Stomach (tissue), 9 donors: Measurements from ENCODE around the gene SLC22A15. TPM values are rescaled to one million over a fixed set of nuclear protein-coding genes. Genes with fewer than 3 reads are reported as not detected.
"Not testable (repeated sequence)": the region's sequence is repeated elsewhere in the genome, so short reads cannot be mapped to it uniquely, and the experiment has no call there.

ENCODE experiments used
- DNase-seq, 2 donors: peaks; one replicate each; pipeline versions ENCODE4 v3.0.0 to v3.0.0-alpha.2; 2013 to 2019
- H3K27ac ChIP-seq, 5 donors: fragments of 200-600 bp in 4 of 5; sonication (generic) in 4 of 5; one replicate each; pipeline ENCODE4 v1.5.1; 2013 to 2019; ENCODE audit warnings: mild to moderate bottlenecking in 1 of 5, moderate library complexity in 1 of 5
- H3K27me3 ChIP-seq, 3 donors: fragments of 200-600 bp; sonication (generic); one replicate each; pipeline ENCODE4 v1.5.1; 2017 to 2019; ENCODE audit warnings: mixed run types in 1 of 3
- H3K36me3 ChIP-seq, 4 donors: fragments of 200-600 bp; sonication (generic); 1 replicate in 3 of 4; 2 replicates in 1 of 4; pipeline ENCODE4 v1.5.1; 2016 to 2019
- H3K4me1 ChIP-seq, 4 donors: fragments of 200-600 bp; sonication (generic); one replicate each; pipeline ENCODE4 v1.5.1; 2016 to 2019
- H3K4me3 ChIP-seq, 4 donors: fragments of 200-600 bp; sonication (generic) in 3 of 4; one replicate each; pipeline ENCODE4 v1.5.1; 2016 to 2019; ENCODE audit warnings: mild to moderate bottlenecking in 1 of 4
- H3K9me3 ChIP-seq, 4 donors: fragments of 200-600 bp; sonication (generic); one replicate each; pipeline ENCODE4 v1.5.1; 2016 to 2019
- CTCF ChIP-seq, 7 experiments: fragments of 450-650 bp in 4 of 7; fragments of 200-600 bp in 3 of 7; sonication (generic) in 3 of 7; IDR thresholded peaks; one replicate each; pipeline ENCODE4 v1.5.1; 2016 to 2019; ENCODE audit warnings: antibody characterized with exemption in 7 of 7, control low read depth in 2 of 7, mild to moderate bottlenecking in 1 of 7
- EP300 ChIP-seq: sonication (generic); formaldehyde crosslinking; IDR thresholded peaks from one replicate; pipeline ENCODE4 v1.6.1; 2017; ENCODE audit warnings: antibody characterized with exemption
- POLR2A ChIP-seq, 4 donors: fragments of 450-650 bp; IDR thresholded peaks; one replicate each; pipeline ENCODE4 v1.6.1; 2016; ENCODE audit warnings: antibody characterized with exemption in 4 of 4, control low read depth in 2 of 4, mild to moderate bottlenecking in 1 of 4, moderate library complexity in 1 of 4
- POLR2AphosphoS5 ChIP-seq, 3 donors: sonication (generic); formaldehyde crosslinking; IDR thresholded peaks; one replicate each; pipeline ENCODE4 v1.6.1; 2016; ENCODE audit warnings: antibody characterized with exemption in 3 of 3
- WGBS, 5 donors: extraction: QIAGEN DNeasy Blood & Tissue Kit in 3 of 5; methylation state at CpG; one replicate each; pipeline versions ENCODE4 v1.1.5 to v1.1.7; 2013 to 2018; 5-methylcytosine and 5-hydroxymethylcytosine counted together
- intact Hi-C: fragments of 100-400 bp; cut with DNase I; formaldehyde crosslinking; loops from one replicate; pipeline ENCODE4 v1.15.1; 2023; ENCODE audit warnings: low total_unique reads
- polyA plus RNA-seq, 3 donors: library from polyadenylated mRNA; stranded (reverse); fragments of 200-250 nt; gene quantifications; one replicate each; pipeline ENCODE4 v1.2.3, GENCODE V29; 2013
- total RNA-seq, 5 donors: library from RNA; depleted of rRNA; stranded (reverse); fragments of >200 nt; gene quantifications; one replicate each; pipeline versions ENCODE4 v1.1.0 to v1.2.3, GENCODE V29; 2014 to 2016
- donor health status: healthy with polysubstance abuse.
- donor health status: Bipolar disorder and iron deficiency.
- donor health status: healthy.

The SLC22A15 gene
- total and polyA plus RNA-seq, 8 donors, result 0.29 to 9.8 (median 3.3) TPM

- no peaks in the 10 kb centered on the region for H3K4me1 ChIP-seq
- H3K27ac ChIP-seq, result no peak overlapping the region
- WGBS, 5 donors, result 69 to 78% (median 72%) methylated on average over 3 of the region's 3 CpGs
Observed at GRCh38 chr1:116033322-116033721, 57.0 kb downstream of the SLC22A15 start.

GRCh38 chr1:116036255-116036654 lies 59.9 kb downstream of the SLC22A15 start:
- no peaks in the 10 kb centered on the region for H3K27me3 ChIP-seq
- H3K9me3 ChIP-seq, result no peaks in the 10 kb centered on the region
- H3K36me3 ChIP-seq, result peaks cover 6 to 79% (median 65%) of the 10 kb centered on the region in 4 donors
- 77 to 89% (median 82%) methylated on average over 4 of the region's 4 CpGs for WGBS, 5 donors
- TF ChIP-seq POLR2AphosphoS5 (IDR thresholded peaks at IDR 0.05) (no peak), POLR2A (IDR thresholded peaks at IDR 0.05) (no peak), CTCF (IDR thresholded peaks at IDR 0.05) (no peak), EP300 (no peak)
- H3K4me3 ChIP-seq, result no peak overlapping the region
- no peak overlapping the region for H3K27ac ChIP-seq
- intact Hi-C loops, result no loop called here
- no peak for DNase-seq
- no peaks in the 10 kb centered on the region for H3K4me1 ChIP-seq

More at GRCh38 chr1:116033322-116033721, 57.0 kb downstream of the SLC22A15 start:
- peak in 1 of 2 donors; percentile 20 for DNase-seq
- intact Hi-C loops, result no loop called here
- Histone ChIP-seq H3K9me3 (no peaks in the 10 kb centered on the region), H3K36me3 (peaks cover 6 to 84% (median 60%) of the 10 kb centered on the region in 4 donors), H3K4me3 (no peak overlapping the region), H3K27me3 (no peaks in the 10 kb centered on the region)
- TF ChIP-seq POLR2AphosphoS5 (IDR thresholded peaks at IDR 0.05) (no peak), POLR2A (IDR thresholded peaks at IDR 0.05) (no peak), CTCF (IDR thresholded peaks at IDR 0.05) (no peak), EP300 (no peak)

GRCh38 chr1:116038679-116039078 lies 62.4 kb downstream of the SLC22A15 start:
- DNase-seq, result no peak
- H3K36me3 ChIP-seq, result peaks cover 0 to 58% (median 45%) of the 10 kb centered on the region in 4 donors
- TF ChIP-seq POLR2A (IDR thresholded peaks at IDR 0.05) (no peak), POLR2AphosphoS5 (IDR thresholded peaks at IDR 0.05) (no peak), EP300 (no peak), CTCF (IDR thresholded peaks at IDR 0.05) (no peak)
- no peak overlapping the region for H3K4me3 ChIP-seq
- no peaks in the 10 kb centered on the region for H3K4me1 ChIP-seq
- no peaks in the 10 kb centered on the region for H3K27me3 ChIP-seq
- no peaks in the 10 kb centered on the region for H3K9me3 ChIP-seq
- no peak overlapping the region for H3K27ac ChIP-seq
- 15 to 25% (median 19%) methylated on average over 2 of the region's 2 CpGs for WGBS, 5 donors
- intact Hi-C loops, result no loop called here

DNA sequence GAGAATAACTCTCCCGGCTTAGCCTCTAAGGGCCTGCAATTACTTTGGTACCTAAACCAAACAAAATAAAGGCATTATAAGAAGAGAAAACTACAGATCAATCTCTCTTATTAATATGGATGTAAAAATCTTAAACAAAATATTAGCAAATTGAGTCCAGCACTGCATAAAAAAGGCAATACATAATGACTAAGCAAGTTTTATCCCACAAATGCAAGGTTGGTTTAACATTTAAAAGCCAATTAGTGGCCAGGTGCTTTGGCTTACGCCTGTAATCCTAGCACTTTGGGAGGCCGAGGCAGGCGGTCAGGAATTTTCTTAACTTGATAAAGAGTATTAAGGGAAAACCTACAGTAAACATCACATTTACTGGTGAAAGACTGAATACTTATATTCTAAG lies 67.8 kb downstream of the SLC22A15 start:
- no peaks in the 10 kb centered on the region for H3K9me3 ChIP-seq
- H3K4me1 ChIP-seq, result no peaks in the 10 kb centered on the region
- 92 to 98% (median 96%) methylated on average over 4 of the region's 4 CpGs for WGBS, 5 donors
- no peak overlapping the region for H3K27ac ChIP-seq
- no peak overlapping the region for H3K4me3 ChIP-seq
- intact Hi-C loops, result no loop called here
- no peak for DNase-seq
- no peak for TF ChIP-seq POLR2AphosphoS5 (IDR thresholded peaks at IDR 0.05)
- TF ChIP-seq CTCF (IDR thresholded peaks at IDR 0.05), result no peak
- TF ChIP-seq EP300, result no peak
- TF ChIP-seq POLR2A (IDR thresholded peaks at IDR 0.05), result no peak
- no peaks in the 10 kb centered on the region for H3K27me3 ChIP-seq
- H3K36me3 ChIP-seq, result peaks cover 0 to 19% (median 6%) of the 10 kb centered on the region in 4 donors

GRCh38 chr1:116046933-116047332 lies 70.6 kb downstream of the SLC22A15 start:
- H3K27me3 ChIP-seq, DNase-seq, H3K4me3 ChIP-seq, intact Hi-C loops, H3K27ac ChIP-seq, H3K36me3 ChIP-seq, H3K4me1 ChIP-seq, H3K9me3 ChIP-seq: not testable (repeated sequence)
- WGBS, 5 donors, result 87 to 99% (median 96%) methylated on average over 8 of the region's 8 CpGs

DNA sequence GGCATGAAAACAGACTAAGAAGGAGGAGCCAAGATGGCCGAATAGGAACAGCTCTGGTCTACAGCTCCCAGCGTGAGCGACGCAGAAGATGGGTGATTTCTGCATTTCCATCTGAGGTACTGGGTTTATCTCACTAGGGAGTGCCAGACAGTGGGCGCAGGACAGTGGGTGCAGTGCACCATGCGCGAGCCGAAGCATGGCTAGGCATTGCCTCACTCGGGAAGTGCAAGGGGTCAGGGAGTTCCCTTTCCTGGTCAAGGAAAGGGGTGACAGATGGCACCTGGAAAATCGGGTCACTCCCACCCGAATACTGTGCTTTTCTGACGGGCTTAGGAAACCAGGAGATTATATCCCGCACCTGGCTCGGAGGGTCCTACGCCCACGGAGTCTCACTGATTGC lies 75.6 kb downstream of the SLC22A15 start:
- not testable (repeated sequence) for DNase-seq
- H3K9me3 ChIP-seq, result peaks cover 0 to 13% (median 3%) of the 10 kb centered on the region in 4 donors

More for the DNA sequence above, 75.6 kb downstream of the SLC22A15 start:
- H3K4me1 ChIP-seq, H3K27ac ChIP-seq, H3K36me3 ChIP-seq, H3K4me3 ChIP-seq, H3K27me3 ChIP-seq, intact Hi-C loops: not testable (repeated sequence)
- 96 to 98% (median 97%) methylated on average over 12 to 16 of the region's 16 CpGs for WGBS, 5 donors
